ENCODE data around the gene COL27A1. TPM values are rescaled to one million over a fixed set of nuclear protein-coding genes. Genes with fewer than 3 reads are reported as not detected.
A peak's percentile ranks its signal among the peaks of the same experiment; 100 is the strongest.
"Not testable (repeated sequence)": the region's sequence is repeated elsewhere in the genome, so short reads cannot be mapped to it uniquely, and the experiment has no call there.

The COL27A1 gene
- total RNA-seq, 3 donors from 2014 or later = 1.4 to 2.8 (median 1.7) TPM

DNA sequence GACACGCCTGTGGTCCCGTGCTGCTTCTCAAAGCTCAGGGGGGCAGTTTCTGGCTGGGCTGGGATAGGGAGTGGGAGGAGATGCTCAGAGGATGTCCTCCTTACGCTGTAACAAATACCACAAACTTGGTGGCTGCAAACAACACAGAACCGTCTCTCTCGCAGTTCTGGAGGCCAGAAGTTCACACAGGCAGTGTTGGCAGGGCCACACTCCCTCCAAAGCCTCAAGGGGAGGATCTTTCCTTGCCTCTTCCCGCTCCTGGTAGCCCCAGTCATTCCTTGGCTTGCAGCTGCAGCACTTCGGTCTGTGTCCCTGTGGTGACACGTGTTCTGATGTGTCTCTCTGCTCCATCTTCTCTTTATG lies 157.2 kb downstream of the COL27A1 start:
- DNase-seq = no peak
- Mint-ChIP-seq H3K36me3 (ENCODE audit: insufficient read depth) (no peaks in the 10 kb centered on the region), H3K4me3 (no peak overlapping the region), H3K9me3 (no peaks in the 10 kb centered on the region), H3K4me1 (ENCODE audit: low read depth) (no peaks in the 10 kb centered on the region), H3K27me3 (ENCODE audit: low read depth) (no peaks in the 10 kb centered on the region)
- no peak for ATAC-seq

DNA sequence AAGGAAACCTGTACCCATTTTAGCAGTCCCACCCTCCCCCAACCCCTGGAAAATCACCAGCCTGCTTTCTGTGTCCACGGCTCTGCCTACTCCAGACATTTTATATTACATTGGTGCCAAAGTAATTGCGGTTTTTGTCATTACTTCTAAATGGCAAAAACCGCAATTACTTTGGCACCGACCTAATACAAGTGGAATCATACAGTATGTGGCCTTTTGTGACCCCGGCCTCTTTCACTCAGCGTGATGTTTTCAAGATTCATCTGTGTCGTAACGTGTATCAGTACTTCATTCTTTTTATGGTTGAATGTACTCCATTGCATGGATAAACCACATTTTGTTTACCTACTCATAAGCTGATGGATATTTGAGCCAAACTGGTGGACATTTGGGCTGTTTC lies 157.8 kb downstream of the COL27A1 start:
- Mint-ChIP-seq H3K36me3 (ENCODE audit: insufficient read depth) (no peaks in the 10 kb centered on the region), H3K9me3 (no peaks in the 10 kb centered on the region), H3K4me1 (ENCODE audit: low read depth) (no peaks in the 10 kb centered on the region), H3K27me3 (ENCODE audit: low read depth) (no peaks in the 10 kb centered on the region), H3K4me3 (no peak overlapping the region)
- ATAC-seq (no peak), DNase-seq (no peak)

DNA sequence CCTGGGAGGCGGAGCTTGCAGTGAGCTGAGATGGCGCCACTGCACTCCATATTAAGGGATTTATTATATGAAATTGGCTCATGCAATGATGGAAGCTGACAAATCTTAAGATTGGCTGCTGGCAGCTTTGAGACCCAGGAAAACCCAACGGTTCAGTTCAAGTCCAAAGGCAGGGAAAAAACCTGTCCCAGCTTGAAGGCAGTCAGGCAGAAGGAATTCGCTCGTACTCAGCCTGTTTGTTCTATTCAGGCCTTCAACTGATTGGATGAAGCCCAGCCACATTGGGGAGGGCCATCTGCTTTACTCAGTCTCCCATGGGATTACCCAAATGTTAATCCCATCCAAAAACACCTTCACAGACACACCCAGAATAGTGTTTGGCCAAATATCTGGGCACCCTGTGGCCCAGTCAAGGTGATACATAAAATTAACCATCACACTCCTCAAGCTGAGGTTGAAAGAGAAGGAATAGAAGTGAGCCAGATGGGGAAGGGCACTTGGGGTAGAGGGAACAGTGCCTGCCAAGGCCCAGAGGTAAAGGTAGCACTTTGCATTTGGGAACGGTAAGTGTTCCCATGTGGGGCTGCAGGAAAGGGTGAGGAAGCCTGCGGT lies 159.0 kb downstream of the COL27A1 start:
- DNase-seq = no peak
- H3K27me3 Mint-ChIP-seq (ENCODE audit: low read depth) = peaks cover 4% of the 10 kb centered on the region
- H3K9me3 Mint-ChIP-seq = no peaks in the 10 kb centered on the region
- no peaks in the 10 kb centered on the region for H3K4me1 Mint-ChIP-seq (ENCODE audit: low read depth)
- no peaks in the 10 kb centered on the region for H3K36me3 Mint-ChIP-seq (ENCODE audit: insufficient read depth)
- ATAC-seq = no peak
- H3K4me3 Mint-ChIP-seq = no peak overlapping the region

DNA sequence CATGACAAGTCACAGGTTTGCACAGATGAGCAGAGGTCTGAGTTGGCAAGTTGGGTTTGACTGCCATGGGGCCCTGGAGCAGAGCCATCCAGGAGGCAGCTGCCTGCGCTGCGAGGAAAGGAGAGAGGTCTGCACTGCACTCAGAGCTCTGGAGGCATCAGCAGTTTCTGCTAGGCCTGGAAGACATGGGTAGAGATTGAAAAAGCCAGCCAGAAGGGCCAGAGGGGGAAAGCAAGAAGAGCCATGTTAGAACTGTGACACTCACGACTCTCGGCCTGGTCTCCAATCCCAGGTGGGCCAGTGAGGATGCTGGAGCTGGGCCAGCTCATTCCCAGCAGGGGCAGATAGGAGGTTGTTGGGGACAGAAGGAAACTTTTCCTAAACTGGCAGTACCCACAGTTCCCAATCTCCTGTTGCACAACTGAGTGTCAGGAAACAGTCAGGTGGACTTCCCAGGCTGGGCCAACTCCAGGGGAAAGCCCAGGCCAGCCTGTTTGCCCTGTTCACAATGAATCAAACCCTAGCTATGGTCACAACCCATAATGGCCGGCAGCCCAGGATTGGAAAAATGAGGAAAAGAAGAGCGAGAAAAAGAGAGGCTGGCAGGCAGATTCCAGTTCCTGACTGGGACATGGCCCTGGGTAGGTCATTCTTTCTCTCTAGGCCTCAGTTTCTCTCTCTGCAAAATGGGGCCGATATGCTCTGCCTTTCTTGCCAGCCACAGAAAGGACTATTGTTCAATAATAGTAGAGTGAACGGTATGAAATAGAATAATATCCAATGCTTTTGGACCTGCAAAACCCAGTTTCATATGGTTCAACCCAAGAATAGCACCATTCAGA lies 159.8 kb downstream of the COL27A1 start:
- no peaks in the 10 kb centered on the region for H3K4me1 Mint-ChIP-seq (ENCODE audit: low read depth)
- DNase-seq = no peak
- no peak overlapping the region for H3K4me3 Mint-ChIP-seq
- ATAC-seq = no peak
- no peaks in the 10 kb centered on the region for H3K9me3 Mint-ChIP-seq
- no peaks in the 10 kb centered on the region for H3K36me3 Mint-ChIP-seq (ENCODE audit: insufficient read depth)
- peaks cover 4% of the 10 kb centered on the region for H3K27me3 Mint-ChIP-seq (ENCODE audit: low read depth)

DNA sequence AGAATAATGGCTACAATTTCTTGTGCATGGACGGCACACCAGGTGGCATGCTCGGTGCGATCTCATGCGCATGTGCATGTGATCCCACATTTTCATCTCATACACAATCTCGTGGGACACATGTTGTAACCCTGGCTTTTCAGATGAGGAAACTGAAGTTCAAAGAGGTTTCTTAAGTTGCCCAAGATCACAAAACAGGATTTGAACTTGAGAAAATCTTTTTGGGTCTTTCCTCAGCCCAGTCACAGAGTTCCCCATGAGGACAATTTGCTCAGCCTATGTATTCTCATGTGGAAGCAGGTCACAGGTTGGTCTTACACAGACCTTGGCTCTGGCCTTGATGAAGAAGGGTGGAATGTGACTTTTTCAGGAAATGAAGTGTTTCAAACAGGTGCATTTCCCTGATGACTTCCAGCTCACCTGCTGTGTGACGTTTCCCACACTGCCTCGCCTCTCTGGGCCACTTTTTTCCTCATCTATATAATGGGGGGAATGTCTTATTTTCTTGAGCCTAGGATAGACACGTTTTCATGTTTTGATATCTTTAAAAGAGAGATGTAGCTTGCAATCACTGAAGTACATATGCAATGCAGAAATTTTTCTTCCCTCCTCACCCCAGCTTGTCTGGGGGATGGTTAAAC lies 160.5 kb downstream of the COL27A1 start:
- ATAC-seq (no peak), DNase-seq (no peak)
- Mint-ChIP-seq H3K4me3 (no peak overlapping the region), H3K36me3 (ENCODE audit: insufficient read depth) (no peaks in the 10 kb centered on the region), H3K9me3 (no peaks in the 10 kb centered on the region), H3K4me1 (ENCODE audit: low read depth) (no peaks in the 10 kb centered on the region), H3K27me3 (ENCODE audit: low read depth) (peaks cover 6% of the 10 kb centered on the region)

DNA sequence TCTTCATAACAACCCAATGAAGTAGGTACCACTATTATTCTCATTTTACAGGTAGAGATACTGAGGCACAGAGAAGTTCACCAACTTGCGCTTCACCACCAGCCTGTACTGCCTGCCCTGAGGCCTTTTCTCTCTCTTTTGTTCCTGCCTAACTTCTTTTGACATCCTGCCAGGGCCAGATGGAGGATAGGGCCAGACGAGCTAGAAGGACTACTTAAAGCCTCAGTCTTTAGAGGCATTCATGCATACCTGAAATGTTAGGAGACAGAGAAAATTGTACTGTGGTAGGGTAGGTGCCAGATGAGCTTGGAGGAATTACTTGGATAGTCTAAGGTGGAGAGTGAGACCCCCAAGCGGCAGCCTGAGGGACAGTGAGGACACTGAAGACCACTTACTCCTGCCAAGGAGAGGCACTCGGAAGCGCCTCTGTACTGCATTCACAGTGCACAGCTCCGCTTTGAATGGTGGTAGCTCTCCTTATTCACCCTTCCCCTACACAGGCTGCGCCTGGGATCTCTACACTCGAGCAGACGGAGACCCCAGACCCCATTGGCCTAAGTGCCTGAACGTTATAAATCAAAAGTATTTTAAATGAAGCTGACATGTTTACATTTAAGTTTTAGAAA lies 161.4 kb downstream of the COL27A1 start:
- peaks cover 9% of the 10 kb centered on the region for H3K27me3 Mint-ChIP-seq (ENCODE audit: low read depth)
- no peaks in the 10 kb centered on the region for H3K9me3 Mint-ChIP-seq
- DNase-seq (no peak), ATAC-seq (no peak)
- no peak overlapping the region for H3K4me3 Mint-ChIP-seq
- no peaks in the 10 kb centered on the region for H3K4me1 Mint-ChIP-seq (ENCODE audit: low read depth)
- H3K36me3 Mint-ChIP-seq (ENCODE audit: insufficient read depth) = no peaks in the 10 kb centered on the region

DNA sequence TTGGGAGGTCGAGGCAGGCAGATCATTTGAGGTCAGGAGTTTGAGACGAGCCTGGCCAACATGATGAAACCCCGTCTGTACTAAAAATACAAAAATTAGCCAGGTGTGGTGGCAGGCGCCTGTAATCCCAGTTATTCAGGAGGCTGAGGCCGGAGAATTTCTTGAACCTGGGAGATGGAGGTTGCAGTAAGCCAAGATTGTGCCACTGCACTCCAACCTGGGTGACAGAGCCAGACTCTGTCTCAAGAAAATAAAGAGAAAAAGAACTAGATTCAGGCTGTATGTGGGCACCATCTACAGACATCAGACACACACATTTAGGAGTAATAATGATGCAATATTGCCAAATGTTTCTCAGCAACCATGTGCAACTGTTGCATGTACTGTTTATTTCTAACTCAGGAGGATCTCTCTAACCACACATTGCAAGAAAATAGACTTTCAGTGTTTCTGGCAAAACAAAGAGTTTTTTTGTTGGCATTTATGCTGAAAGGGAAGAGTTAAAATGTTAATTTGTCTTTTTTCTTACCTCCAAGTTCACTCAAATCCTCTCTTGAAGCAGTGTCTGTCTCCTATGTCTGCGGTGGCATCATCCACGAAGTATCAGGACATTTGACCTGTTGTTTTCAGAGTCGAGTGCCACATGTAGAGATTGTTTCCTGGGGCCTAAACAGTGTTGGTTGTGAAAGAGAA lies 162.5 kb downstream of the COL27A1 start:
- H3K36me3 Mint-ChIP-seq (ENCODE audit: insufficient read depth) = no peaks in the 10 kb centered on the region
- H3K27me3 Mint-ChIP-seq (ENCODE audit: low read depth) = peaks cover 14% of the 10 kb centered on the region
- DNase-seq (no peak), ATAC-seq (no peak)
- peaks cover 1% of the 10 kb centered on the region for H3K4me1 Mint-ChIP-seq (ENCODE audit: low read depth)
- no peaks in the 10 kb centered on the region for H3K9me3 Mint-ChIP-seq
- H3K4me3 Mint-ChIP-seq = no peak overlapping the region

DNA sequence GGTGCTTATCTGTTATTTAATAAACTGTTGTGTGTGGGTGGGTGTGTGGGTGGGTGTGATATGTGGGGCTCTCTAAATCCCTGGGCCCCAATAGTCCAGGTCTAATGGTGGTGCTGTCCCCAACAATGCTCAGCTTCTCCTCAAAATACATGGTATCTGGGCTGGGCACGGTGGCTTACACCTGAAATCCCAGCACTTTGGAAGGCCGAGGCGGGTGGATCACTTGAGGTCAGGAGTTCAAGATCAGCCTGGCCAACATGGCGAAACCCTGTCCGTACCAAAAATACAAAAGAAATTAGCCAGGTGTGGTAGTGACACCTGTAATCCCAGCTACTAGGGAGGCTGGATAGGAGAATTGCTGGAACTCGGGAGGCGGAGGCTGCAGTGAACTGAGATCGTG lies 163.1 kb downstream of the COL27A1 start:
- Mint-ChIP-seq H3K4me3 (no peak overlapping the region), H3K36me3 (ENCODE audit: insufficient read depth) (no peaks in the 10 kb centered on the region), H3K9me3 (no peaks in the 10 kb centered on the region), H3K4me1 (ENCODE audit: low read depth) (peaks cover 1% of the 10 kb centered on the region), H3K27me3 (ENCODE audit: low read depth) (peaks cover 14% of the 10 kb centered on the region)
- ATAC-seq (no peak), DNase-seq (no peak)

DNA sequence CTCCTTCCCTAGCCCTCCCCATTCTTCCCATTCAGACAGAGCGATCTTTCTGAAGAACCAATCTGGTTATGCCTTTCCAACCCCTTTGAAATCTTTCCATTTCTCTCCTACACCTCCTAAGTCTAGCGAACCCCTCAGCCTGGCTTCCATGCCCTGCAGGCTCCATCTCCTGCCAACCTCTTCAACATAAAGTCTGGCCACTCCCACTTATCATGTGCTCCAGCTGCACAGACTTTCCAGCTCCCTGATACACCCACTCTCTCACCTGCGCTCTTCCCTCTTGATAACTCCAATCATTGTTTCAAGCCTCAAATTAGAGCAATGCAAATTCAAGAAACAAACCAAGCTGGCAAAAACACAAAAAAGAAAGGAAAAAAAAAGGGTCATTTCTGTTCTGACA lies 163.8 kb downstream of the COL27A1 start:
- Mint-ChIP-seq H3K36me3 (ENCODE audit: insufficient read depth) (no peaks in the 10 kb centered on the region), H3K27me3 (ENCODE audit: low read depth) (peaks cover 14% of the 10 kb centered on the region), H3K4me1 (ENCODE audit: low read depth) (peaks cover 1% of the 10 kb centered on the region), H3K9me3 (no peaks in the 10 kb centered on the region), H3K4me3 (no peak overlapping the region)
- no peak for DNase-seq
- no peak for ATAC-seq

DNA sequence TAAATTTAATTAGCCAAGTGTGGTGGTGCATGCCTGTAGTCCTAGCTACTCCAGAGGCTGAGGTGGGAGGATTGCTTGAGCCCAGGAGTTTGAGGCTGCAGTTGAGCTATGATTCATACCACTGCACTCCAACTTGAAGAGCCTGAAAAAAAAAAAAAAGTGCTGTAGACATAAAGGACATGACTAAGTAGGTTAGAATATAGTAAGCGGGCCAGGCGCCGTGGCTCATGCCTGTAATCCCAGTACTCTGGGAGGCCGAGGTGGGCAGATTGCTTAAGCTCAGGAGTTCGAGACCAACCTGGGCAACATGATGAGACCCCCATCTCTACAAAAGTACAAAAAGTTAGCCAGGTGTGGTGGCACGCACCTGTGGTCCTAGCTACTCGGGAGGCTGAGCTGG lies 165.4 kb downstream of the COL27A1 start:
- DNase-seq; H3K36me3 Mint-ChIP-seq (ENCODE audit: insufficient read depth); H3K4me1 Mint-ChIP-seq (ENCODE audit: low read depth); H3K9me3 Mint-ChIP-seq; ATAC-seq; H3K4me3 Mint-ChIP-seq: not testable (repeated sequence)
- H3K27me3 Mint-ChIP-seq (ENCODE audit: low read depth) = peaks cover 14% of the 10 kb centered on the region

DNA sequence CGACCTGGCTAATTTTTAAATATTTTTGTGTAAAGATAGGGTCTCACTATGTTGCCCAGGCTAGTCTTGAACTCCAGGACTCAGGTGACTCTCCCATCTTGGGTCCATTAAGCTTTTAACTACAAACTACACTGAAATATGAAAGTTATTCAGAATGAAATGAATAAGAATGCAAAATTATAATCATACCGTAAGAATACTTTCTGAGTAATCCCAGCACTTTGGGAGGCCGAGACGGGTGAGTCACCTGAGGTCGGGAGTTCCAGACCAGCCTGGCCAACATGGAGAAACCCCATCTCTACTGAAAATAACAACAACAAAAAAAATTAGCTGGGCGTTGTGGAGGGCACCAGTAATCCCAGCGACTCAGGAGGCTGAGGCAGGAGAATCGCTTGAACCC lies 166.4 kb downstream of the COL27A1 start:
- peaks cover 14% of the 10 kb centered on the region for H3K27me3 Mint-ChIP-seq (ENCODE audit: low read depth)
- H3K4me3 Mint-ChIP-seq = no peak overlapping the region
- no peak for DNase-seq
- H3K9me3 Mint-ChIP-seq = no peaks in the 10 kb centered on the region
- ATAC-seq = peak; percentile 53 to 66
- peaks cover 1% of the 10 kb centered on the region for H3K4me1 Mint-ChIP-seq (ENCODE audit: low read depth)
- no peaks in the 10 kb centered on the region for H3K36me3 Mint-ChIP-seq (ENCODE audit: insufficient read depth)

DNA sequence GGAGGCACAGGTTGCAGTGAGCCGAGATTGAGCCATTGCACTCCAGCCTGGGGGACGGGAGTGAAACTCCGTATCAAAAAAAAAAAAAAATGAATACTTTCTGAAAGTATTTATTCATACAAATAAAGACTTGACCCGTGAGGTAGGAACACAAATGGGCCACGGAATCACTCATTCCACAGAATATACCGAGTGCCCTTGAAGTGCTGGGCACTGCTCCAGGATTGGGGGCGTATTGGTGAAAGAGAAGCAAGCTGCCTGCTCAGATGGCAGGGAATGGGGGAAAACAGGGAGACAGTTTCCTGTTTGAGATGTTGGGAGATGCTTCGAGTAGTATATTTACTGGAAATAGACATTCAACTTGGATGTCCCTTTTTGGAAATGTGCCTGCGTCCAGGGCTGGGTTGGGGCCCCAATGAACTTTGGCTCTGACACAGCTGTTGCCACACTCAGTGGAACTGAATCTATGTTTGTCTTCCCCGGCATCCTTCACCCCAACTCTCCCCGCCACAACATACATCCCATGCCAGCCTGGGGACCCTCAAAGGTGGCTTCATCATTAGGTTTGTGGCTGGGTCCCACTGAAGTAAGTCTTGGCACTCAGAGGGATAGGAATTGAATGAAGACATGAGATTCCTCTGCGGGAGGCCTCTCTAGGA lies 167.0 kb downstream of the COL27A1 start:
- not testable (repeated sequence) for H3K9me3 Mint-ChIP-seq; ATAC-seq; DNase-seq; H3K4me1 Mint-ChIP-seq (ENCODE audit: low read depth); H3K36me3 Mint-ChIP-seq (ENCODE audit: insufficient read depth); H3K4me3 Mint-ChIP-seq
- H3K27me3 Mint-ChIP-seq (ENCODE audit: low read depth) = peaks cover 14% of the 10 kb centered on the region

DNA sequence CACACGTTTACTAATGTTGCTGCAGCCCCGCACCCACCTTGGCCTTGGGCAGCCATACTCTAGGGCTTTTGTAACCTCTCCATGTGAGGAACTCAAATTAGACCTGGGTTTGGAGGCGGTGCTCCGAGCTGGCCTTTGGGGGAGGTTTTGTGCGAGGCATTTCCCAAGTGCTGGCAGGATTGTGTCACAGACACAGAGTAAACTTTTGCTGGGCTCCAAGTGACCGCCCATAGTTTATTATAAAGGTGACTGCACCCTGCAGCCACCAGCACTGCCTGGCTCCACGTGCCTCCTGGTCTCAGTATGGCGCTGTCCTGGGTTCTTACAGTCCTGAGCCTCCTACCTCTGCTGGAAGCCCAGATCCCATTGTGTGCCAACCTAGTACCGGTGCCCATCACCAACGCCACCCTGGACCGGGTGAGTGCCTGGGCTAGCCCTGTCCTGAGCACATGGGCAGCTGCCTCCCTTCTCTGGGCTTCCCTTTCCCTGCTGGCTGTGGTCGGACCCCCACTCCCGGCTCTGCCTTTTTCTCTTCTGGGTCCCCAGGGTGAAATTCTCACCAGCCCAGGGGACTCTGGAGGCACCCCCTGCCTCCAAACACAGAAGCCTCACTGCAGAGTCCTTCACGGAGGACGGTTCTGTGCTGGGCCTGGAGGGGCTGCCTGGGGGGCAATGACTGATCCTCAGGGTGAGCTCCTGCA lies 167.6 kb downstream of the COL27A1 start, which contains the start of gene ORM1:
Gene ORM1, plus strand, starts transcription at position 268 of the 701 bp plus-strand sequence. Its CDS starts 36 bp downstream, at position 304.
- not testable (repeated sequence) for DNase-seq; ATAC-seq; H3K9me3 Mint-ChIP-seq; H3K4me1 Mint-ChIP-seq (ENCODE audit: low read depth); H3K4me3 Mint-ChIP-seq; H3K36me3 Mint-ChIP-seq (ENCODE audit: insufficient read depth)
- H3K27me3 Mint-ChIP-seq (ENCODE audit: low read depth) = peaks cover 14% of the 10 kb centered on the region

Data from activated T-cell treated with anti-CD3 and anti-CD28 coated beads, Interleukin-2, amount 50 U/mL, for 4 hours (primary cell).